H9 (cell line): ENCODE measurements around the gene EPSTI1. TPM values are rescaled to one million over a fixed set of nuclear protein-coding genes. Genes with fewer than 3 reads are reported as not detected.

Source experiments
- DNase-seq: peaks from one replicate; pipeline ENCODE4 v3.0.0-alpha.2; 2017
- H2AFZ ChIP-seq: one replicate; pipeline ENCODE4 v1.6.1; 2013; ENCODE audit warnings: mild to moderate bottlenecking, low read length, control low read depth, moderate library complexity
- H2AK5ac ChIP-seq: 2 replicates; pipeline ENCODE4 v1.6.1; 2013; ENCODE audit warnings: low read length, control low read depth, mixed read lengths; ENCODE audit not compliant: insufficient read length
- H2BK120ac ChIP-seq: one replicate; pipeline ENCODE4 v1.6.1; 2013; ENCODE audit warnings: low read depth, mild to moderate bottlenecking, low read length, control low read depth, inconsistent platforms; ENCODE audit not compliant: poor library complexity, severe bottlenecking
- H2BK12ac ChIP-seq: 2 replicates; pipeline ENCODE4 v1.6.1; 2013; ENCODE audit warnings: low read length, control low read depth, mixed read lengths, low read depth; ENCODE audit not compliant: insufficient read length
- H2BK15ac ChIP-seq: 2 replicates; pipeline ENCODE4 v1.6.1; 2013; ENCODE audit warnings: low read depth, low read length, control low read depth
- H2BK20ac ChIP-seq: one replicate; pipeline ENCODE4 v1.6.1; 2013; ENCODE audit warnings: low read depth, mild to moderate bottlenecking, low read length, control low read depth, inconsistent platforms; ENCODE audit not compliant: poor library complexity, severe bottlenecking
- H2BK5ac ChIP-seq: 2 replicates; pipeline ENCODE4 v1.6.1; 2013; ENCODE audit warnings: low read length, control low read depth, mixed read lengths; ENCODE audit not compliant: insufficient read length
- H3K14ac ChIP-seq: 2 replicates; pipeline ENCODE4 v1.6.1; 2013; ENCODE audit warnings: low read length, control low read depth; ENCODE audit not compliant: insufficient read depth
- H3K18ac ChIP-seq: 2 replicates; pipeline ENCODE4 v1.6.1; 2013; ENCODE audit warnings: low read depth, mild to moderate bottlenecking, mixed read lengths, low read length, control low read depth; ENCODE audit not compliant: insufficient read length
- H3K23ac ChIP-seq: 2 replicates; pipeline ENCODE4 v1.6.1; 2013; ENCODE audit warnings: low read length, control low read depth, mixed read lengths, low read depth; ENCODE audit not compliant: insufficient read length
- H3K23me2 ChIP-seq: 2 replicates; pipeline ENCODE4 v1.6.1; 2013; ENCODE audit warnings: low read depth, mild to moderate bottlenecking, mixed read lengths, low read length, control low read depth; ENCODE audit not compliant: insufficient read length, poor library complexity, severe bottlenecking
- H3K27ac ChIP-seq: 2 replicates; pipeline ENCODE4 v1.5.1; 2013; ENCODE audit warnings: low read length, control low read depth, mixed read lengths, low read depth; ENCODE audit not compliant: insufficient read length
- H3K27me3 ChIP-seq: 2 replicates; pipeline ENCODE4 v1.6.1; 2013; ENCODE audit warnings: low read length, control low read depth, inconsistent platforms; ENCODE audit not compliant: insufficient read depth
- H3K4ac ChIP-seq: 2 replicates; pipeline ENCODE4 v1.6.1; 2013; ENCODE audit warnings: low read depth, mild to moderate bottlenecking, control low read depth, inconsistent platforms, low read length, moderate library complexity
- H3K4me1 ChIP-seq: 2 replicates; pipeline ENCODE4 v1.6.1; 2013; ENCODE audit warnings: low read length, control low read depth, inconsistent platforms; ENCODE audit not compliant: insufficient read depth
- H3K4me2 ChIP-seq: 2 replicates; pipeline ENCODE4 v1.6.1; 2013; ENCODE audit warnings: low read length, control low read depth, mixed read lengths; ENCODE audit not compliant: insufficient read length, insufficient read depth
- H3K56ac ChIP-seq: 2 replicates; pipeline ENCODE4 v1.6.1; 2013; ENCODE audit warnings: low read depth, mild to moderate bottlenecking, mixed read lengths, low read length, control low read depth; ENCODE audit not compliant: insufficient read length
- H3K79me1 ChIP-seq: 2 replicates; pipeline ENCODE4 v1.6.1; 2013; ENCODE audit warnings: low read depth, mild to moderate bottlenecking, moderate library complexity, low read length, control low read depth, inconsistent platforms; ENCODE audit not compliant: insufficient read depth, poor library complexity, severe bottlenecking
- H3K79me2 ChIP-seq: 2 replicates; pipeline ENCODE4 v1.6.1; 2013; ENCODE audit warnings: low read length, control low read depth, inconsistent platforms; ENCODE audit not compliant: insufficient read depth
- H3K9ac ChIP-seq: 2 replicates; pipeline ENCODE4 v1.6.1; 2013; ENCODE audit warnings: low read length, control low read depth, mixed read lengths; ENCODE audit not compliant: insufficient read length; ENCODE audit errors: extremely low read depth
- H3K9me3 ChIP-seq: one replicate; pipeline ENCODE4 v1.6.1; 2013; ENCODE audit warnings: low read depth, low read length, inconsistent platforms; ENCODE audit not compliant: control insufficient read depth
- H3T11ph ChIP-seq: one replicate; pipeline ENCODE4 v1.6.1; 2013; ENCODE audit warnings: mild to moderate bottlenecking, low read length, control low read depth, inconsistent platforms
- H4K20me1 ChIP-seq: one replicate; pipeline ENCODE4 v1.6.1; 2013; ENCODE audit not compliant: control insufficient read depth, insufficient read length, insufficient read depth
- H4K5ac ChIP-seq: 2 replicates; pipeline ENCODE4 v1.6.1; 2013; ENCODE audit warnings: low read depth, mild to moderate bottlenecking, mixed read lengths, low read length, control low read depth; ENCODE audit not compliant: insufficient read length
- H4K8ac ChIP-seq: replicated peaks from 2 replicates; pipeline ENCODE4 v1.6.1; 2013; ENCODE audit warnings: low read length, control low read depth, mixed read lengths, low read depth; ENCODE audit not compliant: insufficient read length
- H4K91ac ChIP-seq: 2 replicates; pipeline ENCODE4 v1.6.1; 2013; ENCODE audit warnings: low read depth, mild to moderate bottlenecking, moderate library complexity, mixed read lengths, low read length, control low read depth; ENCODE audit not compliant: insufficient read length
- H3K27ac Mint-ChIP-seq, 3 experiments: 2 replicates in 2 of 3; 3 replicates in 1 of 3; pipeline ENCODE4 v1.8.0; 2020 to 2021; ENCODE audit warnings: mixed read lengths in 3 of 3, mild to moderate bottlenecking in 1 of 3, moderate library complexity in 1 of 3
- H3K27me3 Mint-ChIP-seq: 2 replicates; pipeline ENCODE4 v1.8.0; 2021; ENCODE audit warnings: low read depth, mild to moderate bottlenecking, moderate library complexity, mixed read lengths
- H3K36me3 Mint-ChIP-seq, 3 experiments: 2 replicates in 2 of 3; 3 replicates in 1 of 3; pipeline ENCODE4 v1.8.0; 2020 to 2021; ENCODE audit warnings: low read depth in 3 of 3, mixed read lengths in 3 of 3; ENCODE audit not compliant: insufficient read depth in 1 of 3
- H3K4me1 Mint-ChIP-seq, 2 experiments: 2 replicates each; pipeline ENCODE4 v1.8.0; 2020; ENCODE audit warnings: mixed read lengths in 2 of 2
- H3K4me3 Mint-ChIP-seq, 2 experiments: 2 replicates in 1 of 2; 3 replicates in 1 of 2; pipeline ENCODE4 v1.8.0; 2020 to 2021; ENCODE audit warnings: mild to moderate bottlenecking in 2 of 2, mixed read lengths in 2 of 2, moderate library complexity in 1 of 2
- H3K9me3 Mint-ChIP-seq, 2 experiments: 2 replicates in 1 of 2; 3 replicates in 1 of 2; pipeline ENCODE4 v1.8.0; 2020; ENCODE audit warnings: mild to moderate bottlenecking in 2 of 2, mixed read lengths in 2 of 2, moderate library complexity in 1 of 2
- WGBS: extraction: QIAGEN DNeasy Blood & Tissue Kit; methylation state at CpG from one replicate; pipeline ENCODE4 v1.1.7; 2013; ENCODE audit warnings: missing lambda C conversion rate, low lambda C conversion rate, mixed read lengths; ENCODE audit not compliant: insufficient read length; ENCODE audit errors: extremely low coverage; 5-methylcytosine and 5-hydroxymethylcytosine counted together
- total RNA-seq: library from RNA; stranded (reverse); gene quantifications from 2 replicates; pipeline ENCODE4 v1.2.1, GENCODE V29; 2021
- TF ChIP-seq, protein P1 (sequence below): fragments of 200-600 bp; sonication (generic); conservative IDR thresholded peaks from 3 replicates; pipeline ENCODE4 v1.8.0; 2021; ENCODE audit warnings: antibody characterized with exemption, mild to moderate bottlenecking

Gene EPSTI1
- total RNA-seq, 1 experiment from 2014 or later, result 0.70 TPM

DNA sequence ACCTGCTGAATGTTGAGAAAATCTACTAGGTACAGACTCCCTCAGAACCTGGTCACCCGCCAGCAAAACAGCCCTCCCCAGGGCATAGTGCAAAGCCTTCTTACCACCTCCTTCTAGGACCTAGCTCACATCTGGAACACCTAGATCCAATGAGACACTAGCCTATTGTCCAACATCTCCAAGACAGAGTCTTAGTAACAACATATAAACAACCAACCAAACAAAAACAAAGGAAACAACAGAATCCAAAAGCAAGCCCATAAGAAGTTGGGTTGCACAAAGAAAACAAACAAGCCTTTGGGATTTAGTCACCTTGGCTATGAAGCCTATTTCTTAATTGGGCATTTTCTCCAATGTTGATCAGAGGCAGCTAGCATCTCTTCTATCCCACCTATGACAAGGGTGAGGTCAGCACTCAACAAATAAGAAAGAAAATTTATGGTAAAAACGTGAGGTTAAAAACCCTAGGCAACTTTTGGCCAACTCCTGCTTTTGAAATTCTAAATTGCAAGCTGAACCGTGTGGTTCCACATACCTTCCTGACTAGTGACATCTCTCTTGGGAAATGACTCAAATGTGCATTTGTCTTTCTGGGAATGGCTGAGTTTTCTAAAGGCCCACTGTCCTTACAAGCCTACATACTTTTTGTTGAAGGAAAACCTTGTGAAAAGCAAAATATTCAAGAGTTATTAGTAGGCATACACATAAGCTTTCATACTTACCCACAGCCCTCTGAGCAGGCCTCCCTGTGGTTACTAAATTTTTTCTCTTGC lies 144.0 kb downstream of the EPSTI1 start:
- Histone ChIP-seq H3K9ac (no peak overlapping the region), H4K5ac (no peak overlapping the region), H3K27ac (no peak overlapping the region), H2BK12ac (no peak overlapping the region), H3K4me1 (no peaks in the 10 kb centered on the region; the same call in 1 of the 2 replicates), H3K56ac (no peak overlapping the region), H3K23ac (no peak overlapping the region), H3K23me2 (no peaks in the 10 kb centered on the region), H3K9me3 (no peaks in the 10 kb centered on the region), H2AFZ (no peak overlapping the region), H3K14ac (no peak overlapping the region), H2BK15ac (no peak overlapping the region), H3K18ac (no peak overlapping the region), H3K4me2 (no peak overlapping the region), H3K79me2 (no peaks in the 10 kb centered on the region), H4K20me1 (no peaks in the 10 kb centered on the region), H3K27me3 (no peaks in the 10 kb centered on the region), H4K91ac (no peak overlapping the region), H2BK5ac (no peak overlapping the region), H3K79me1 (no peaks in the 10 kb centered on the region), H3K4ac (no peak overlapping the region), H4K8ac (no peak overlapping the region), H2AK5ac (no peak overlapping the region), H2BK120ac (no peak overlapping the region), H3T11ph (no peak overlapping the region), H2BK20ac (no peak overlapping the region)
- TF ChIP-seq, protein P1, sequence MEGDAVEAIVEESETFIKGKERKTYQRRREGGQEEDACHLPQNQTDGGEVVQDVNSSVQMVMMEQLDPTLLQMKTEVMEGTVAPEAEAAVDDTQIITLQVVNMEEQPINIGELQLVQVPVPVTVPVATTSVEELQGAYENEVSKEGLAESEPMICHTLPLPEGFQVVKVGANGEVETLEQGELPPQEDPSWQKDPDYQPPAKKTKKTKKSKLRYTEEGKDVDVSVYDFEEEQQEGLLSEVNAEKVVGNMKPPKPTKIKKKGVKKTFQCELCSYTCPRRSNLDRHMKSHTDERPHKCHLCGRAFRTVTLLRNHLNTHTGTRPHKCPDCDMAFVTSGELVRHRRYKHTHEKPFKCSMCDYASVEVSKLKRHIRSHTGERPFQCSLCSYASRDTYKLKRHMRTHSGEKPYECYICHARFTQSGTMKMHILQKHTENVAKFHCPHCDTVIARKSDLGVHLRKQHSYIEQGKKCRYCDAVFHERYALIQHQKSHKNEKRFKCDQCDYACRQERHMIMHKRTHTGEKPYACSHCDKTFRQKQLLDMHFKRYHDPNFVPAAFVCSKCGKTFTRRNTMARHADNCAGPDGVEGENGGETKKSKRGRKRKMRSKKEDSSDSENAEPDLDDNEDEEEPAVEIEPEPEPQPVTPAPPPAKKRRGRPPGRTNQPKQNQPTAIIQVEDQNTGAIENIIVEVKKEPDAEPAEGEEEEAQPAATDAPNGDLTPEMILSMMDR, result no peak
- Mint-ChIP-seq H3K4me1 (peaks cover 3 to 5% of the 10 kb centered on the region in 2 experiments; a peak in 2 of 4 replicates), H3K9me3 (no peaks in the 10 kb centered on the region), H3K36me3 (peaks cover 13 to 23% (median 14%) of the 10 kb centered on the region in 3 experiments; a peak in 6 of 7 replicates), H3K27me3 (no peaks in the 10 kb centered on the region), H3K4me3 (no peak overlapping the region), H3K27ac (peak overlapping the region in 1 of 3 experiments; percentile 10; a peak in 1 of 7 replicates)
- DNase-seq, result no peak
- no CpG with 5 or more reads among the region's 3 CpGs for WGBS
